Measurements from ENCODE around the gene MIEF2. TPM values are rescaled to one million over a fixed set of nuclear protein-coding genes. Genes with fewer than 3 reads are reported as not detected.
A peak's percentile ranks its signal among the peaks of the same experiment; 100 is the strongest.

Gene MIEF2
- polyA plus RNA-seq, 2 of the 4 experiments (the other 2 are of a cell fraction): 3.7 to 8.5 TPM

GRCh38 chr17:18258356-18259038 is 2.0 kb upstream of the MIEF2 start, which contains the start of gene FLII:
Gene FLII (minus strand): TSS chr17:18258738. CDS start chr17:18258690, 48 bp downstream.
- FAIRE-seq (no peak), DNase-seq (ENCODE audit: low read depth in 1 of 2, low spot score in 1 of 2) (peak; percentile 64 to 70), ATAC-seq (peak; percentile 48 to 63)
- peak within 1 kb of the TSS; percentile 91 to 97 for H3K27ac ChIP-seq
- H3K4me1 ChIP-seq: peaks cover 31% of the 10 kb centered on the region
- peak within 1 kb of the TSS; percentile 94 for H3K4me2 ChIP-seq
- ChIA-PET CTCF (interaction anchor here (1.4 to 8.5 kb wide), 4 partner anchors 10 to 16 kb away, joined by 3 to 59 read pairs (median 18); no protein-coding TSS in a partner anchor), POLR2A (interaction anchor here (0.5 to 0.9 kb wide), 2 partner anchors 10 to 41 kb away, joined by 3 to 11 read pairs; no protein-coding TSS in a partner anchor)
- WGBS (ENCODE audit: missing lambda C conversion rate): 5% methylated on average over 16 of the region's 71 CpGs
- H3K4me3 ChIP-seq: peak within 1 kb of the TSS; percentile 66
- H3K9me3 ChIP-seq: no peaks in the 10 kb centered on the region
- TF ChIP-seq USF2 (IDR thresholded peaks at IDR 0.05): no peak
- TF ChIP-seq PHF8 (IDR thresholded peaks at IDR 0.05; ENCODE audit: borderline replicate concordance, low read depth): peak; percentile 98
- peak; percentile 84 for TF ChIP-seq POLR2A (IDR thresholded peaks at IDR 0.05; ENCODE audit: low read length)
- no peak for TF ChIP-seq RAD21 (conservative IDR thresholded peaks at IDR 0.05 in 1 of 2, IDR thresholded peaks at IDR 0.05 in 1 of 2)
- TF ChIP-seq, protein P1, sequence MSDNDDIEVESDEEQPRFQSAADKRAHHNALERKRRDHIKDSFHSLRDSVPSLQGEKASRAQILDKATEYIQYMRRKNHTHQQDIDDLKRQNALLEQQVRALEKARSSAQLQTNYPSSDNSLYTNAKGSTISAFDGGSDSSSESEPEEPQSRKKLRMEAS (IDR thresholded peaks at IDR 0.05): peak; percentile 63
- no peak for TF ChIP-seq MAFK (IDR thresholded peaks at IDR 0.05; ENCODE audit: partially characterized antibody)
- no peak for TF ChIP-seq ZNF302 (CRISPR knock-in tag; IDR thresholded peaks at IDR 0.05)
- 0 out of 2 replicates have a peak, but pooled peaks have one; percentile 13 for TF ChIP-seq SREBF2 (IDR thresholded peaks at IDR 0.05)
- peak; percentile 65 to 77 for TF ChIP-seq JUN (IDR thresholded peaks at IDR 0.05)
- no peak for TF ChIP-seq FOSL2 (IDR thresholded peaks at IDR 0.05)
- TF ChIP-seq FOSL2 (CRISPR knock-in tag; IDR thresholded peaks at IDR 0.05): no peak
- peak; percentile 50; the same call in 2 of the 3 replicates for TF ChIP-seq BCL3 (IDR thresholded peaks at IDR 0.05)
- peak; percentile 55; the same call in 1 of the 2 replicates for TF ChIP-seq TP53 (CRISPR knock-in tag; IDR thresholded peaks at IDR 0.05)
- 0 out of 2 replicates have a peak, but pooled peaks have one; percentile 12 for TF ChIP-seq TFCP2L1 (CRISPR knock-in tag; IDR thresholded peaks at IDR 0.05)
- no peak for TF ChIP-seq EHF (CRISPR knock-in tag; IDR thresholded peaks at IDR 0.05)
- no peak for TF ChIP-seq RCOR1 (IDR thresholded peaks at IDR 0.05; ENCODE audit: low read depth, low read length)
- TF ChIP-seq CBX2 (IDR thresholded peaks at IDR 0.05; ENCODE audit: borderline replicate concordance, low read depth): no peak
- TF ChIP-seq, protein P2, sequence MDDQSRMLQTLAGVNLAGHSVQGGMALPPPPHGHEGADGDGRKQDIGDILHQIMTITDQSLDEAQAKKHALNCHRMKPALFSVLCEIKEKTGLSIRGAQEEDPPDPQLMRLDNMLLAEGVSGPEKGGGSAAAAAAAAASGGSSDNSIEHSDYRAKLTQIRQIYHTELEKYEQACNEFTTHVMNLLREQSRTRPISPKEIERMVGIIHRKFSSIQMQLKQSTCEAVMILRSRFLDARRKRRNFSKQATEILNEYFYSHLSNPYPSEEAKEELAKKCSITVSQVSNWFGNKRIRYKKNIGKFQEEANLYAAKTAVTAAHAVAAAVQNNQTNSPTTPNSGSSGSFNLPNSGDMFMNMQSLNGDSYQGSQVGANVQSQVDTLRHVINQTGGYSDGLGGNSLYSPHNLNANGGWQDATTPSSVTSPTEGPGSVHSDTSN (IDR thresholded peaks at IDR 0.05): no peak
- no peak for TF ChIP-seq REST (IDR thresholded peaks at IDR 0.05)
- no peak for TF ChIP-seq HES2 (IDR thresholded peaks at IDR 0.05)
- TF ChIP-seq NR3C1 (IDR thresholded peaks at IDR 0.05): no peak
- peak; percentile 46; the same call in 1 of the 2 replicates for TF ChIP-seq E2F6 (IDR thresholded peaks at IDR 0.05; ENCODE audit: borderline replicate concordance, low read depth)
- peak; percentile 67; the same call in 1 of the 2 replicates for TF ChIP-seq HMGXB4 (CRISPR knock-in tag; IDR thresholded peaks at IDR 0.05; ENCODE audit: borderline replicate concordance)

All from A549 (cell line).